Large intestine (tissue), 3 donors: Measurements from ENCODE around the gene CLASP1. TPM values are rescaled to one million over a fixed set of nuclear protein-coding genes. Genes with fewer than 3 reads are reported as not detected.

Experiments
- DNase-seq, 2 donors: peaks; one replicate each; pipeline versions ENCODE4 v3.0.0 to v3.0.0-alpha.2; 2013
- H3K27ac ChIP-seq: one replicate; pipeline ENCODE4 v1.5.1; 2013; ENCODE audit warnings: low read length
- H3K27me3 ChIP-seq: 2 replicates; pipeline ENCODE4 v1.6.1; 2013; ENCODE audit warnings: low read length; ENCODE audit not compliant: control insufficient read depth, insufficient read depth
- H3K36me3 ChIP-seq: 2 replicates; pipeline ENCODE4 v1.6.1; 2013; ENCODE audit warnings: low read length; ENCODE audit not compliant: control insufficient read depth, insufficient read depth
- H3K4me1 ChIP-seq: one replicate; pipeline ENCODE4 v1.6.1; 2013; ENCODE audit warnings: low read length; ENCODE audit not compliant: control insufficient read depth, insufficient read depth
- H3K4me3 ChIP-seq: one replicate; pipeline ENCODE4 v1.5.1; 2013; ENCODE audit warnings: low read length
- H3K9me3 ChIP-seq: one replicate; pipeline ENCODE4 v1.6.1; 2013; ENCODE audit warnings: mild to moderate bottlenecking, low read depth, low read length, moderate library complexity; ENCODE audit not compliant: control insufficient read depth
- WGBS: methylation state at CpG from one replicate; pipeline ENCODE4 v1.1.5; 2013; ENCODE audit warnings: low lambda C conversion rate; ENCODE audit not compliant: insufficient coverage; 5-methylcytosine and 5-hydroxymethylcytosine counted together
- polyA plus RNA-seq: library from polyadenylated mRNA; unstranded; fragments of 120-200 nt; gene quantifications from one replicate; pipeline ENCODE4 v1.2.1, GENCODE V29; 2013

The CLASP1 gene
- polyA plus RNA-seq, 1 donor = 31.8 TPM

GRCh38 chr2:121289271-121289670, 360.0 kb downstream of the CLASP1 start:
- no peak for DNase-seq
- Histone ChIP-seq H3K36me3 (no peaks in the 10 kb centered on the region), H3K27ac (no peak overlapping the region), H3K4me3 (no peak overlapping the region), H3K27me3 (peaks cover 20% of the 10 kb centered on the region), H3K4me1 (no peaks in the 10 kb centered on the region), H3K9me3 (peaks cover 2% of the 10 kb centered on the region)
- WGBS = no CpG with 5 or more reads among the region's 5 CpGs

GRCh38 chr2:121288454-121289231, 360.6 kb downstream of the CLASP1 start:
- H3K4me1 ChIP-seq = no peaks in the 10 kb centered on the region
- DNase-seq = no peak
- H3K27me3 ChIP-seq = peaks cover 27% of the 10 kb centered on the region
- WGBS = no CpG with 5 or more reads among the region's 12 CpGs
- no peak overlapping the region for H3K27ac ChIP-seq
- no peak overlapping the region for H3K4me3 ChIP-seq
- H3K9me3 ChIP-seq = peaks cover 2% of the 10 kb centered on the region
- H3K36me3 ChIP-seq = no peaks in the 10 kb centered on the region

GRCh38 chr2:121287956-121288355, 361.3 kb downstream of the CLASP1 start:
- DNase-seq = no peak

More at GRCh38 chr2:121287956-121288355, 361.3 kb downstream of the CLASP1 start:
- Histone ChIP-seq H3K27ac (no peak overlapping the region), H3K4me3 (no peak overlapping the region), H3K9me3 (peaks cover 2% of the 10 kb centered on the region), H3K27me3 (peaks cover 33% of the 10 kb centered on the region), H3K36me3 (no peaks in the 10 kb centered on the region), H3K4me1 (peaks cover 1% of the 10 kb centered on the region)
- no CpG with 5 or more reads among the region's 4 CpGs for WGBS

Other genes starting within 250 kb of the CLASP1 start
- not detected for gene RNU4ATAC, start 118.6 kb downstream of the CLASP1 start, polyA plus RNA-seq
- gene NIFK, start 87.4 kb upstream of the CLASP1 start, polyA plus RNA-seq = 64.4 TPM
- gene TSN, start 106.2 kb upstream of the CLASP1 start, polyA plus RNA-seq = 56.9 TPM